PFSK-1 (cell line): ENCODE data around the gene TSPAN18.

Experiments used
- FOXP2 ChIP-seq: optimal IDR thresholded peaks from 2 replicates; pipeline ENCODE3; 2011; ENCODE audit warnings: borderline replicate concordance, control low read depth, inconsistent platforms; ENCODE audit not compliant: insufficient read depth; ENCODE audit errors: extremely low read length, extremely low read depth
- POLR2AphosphoS5 ChIP-seq: IDR thresholded peaks from 2 replicates; pipeline ENCODE4 v1.6.1; 2012; ENCODE audit warnings: low read depth, mild to moderate bottlenecking, control low read depth, low read length, moderate library complexity
- SIN3A ChIP-seq: IDR thresholded peaks from 2 replicates; pipeline ENCODE4 v1.6.1; 2012; ENCODE audit warnings: mild to moderate bottlenecking, low read length, moderate library complexity, borderline replicate concordance; ENCODE audit not compliant: insufficient read depth
- TAF1 ChIP-seq: IDR thresholded peaks from 2 replicates; pipeline ENCODE4 v1.6.1; 2012; ENCODE audit warnings: low read length, control low read depth, borderline replicate concordance; ENCODE audit not compliant: insufficient read depth
- TF ChIP-seq, protein P1 (sequence below), 2 experiments: IDR thresholded peaks; 2 replicates each; pipeline versions ENCODE4 v1.6.1 to v1.8.0; 2011 to 2012; ENCODE audit warnings: low read depth in 2 of 2, low read length in 2 of 2, control low read depth in 1 of 2, inconsistent platforms in 1 of 2, mild to moderate bottlenecking in 1 of 2, moderate library complexity in 1 of 2; ENCODE audit not compliant: insufficient read depth in 1 of 2

TSPAN18 gene

DNA sequence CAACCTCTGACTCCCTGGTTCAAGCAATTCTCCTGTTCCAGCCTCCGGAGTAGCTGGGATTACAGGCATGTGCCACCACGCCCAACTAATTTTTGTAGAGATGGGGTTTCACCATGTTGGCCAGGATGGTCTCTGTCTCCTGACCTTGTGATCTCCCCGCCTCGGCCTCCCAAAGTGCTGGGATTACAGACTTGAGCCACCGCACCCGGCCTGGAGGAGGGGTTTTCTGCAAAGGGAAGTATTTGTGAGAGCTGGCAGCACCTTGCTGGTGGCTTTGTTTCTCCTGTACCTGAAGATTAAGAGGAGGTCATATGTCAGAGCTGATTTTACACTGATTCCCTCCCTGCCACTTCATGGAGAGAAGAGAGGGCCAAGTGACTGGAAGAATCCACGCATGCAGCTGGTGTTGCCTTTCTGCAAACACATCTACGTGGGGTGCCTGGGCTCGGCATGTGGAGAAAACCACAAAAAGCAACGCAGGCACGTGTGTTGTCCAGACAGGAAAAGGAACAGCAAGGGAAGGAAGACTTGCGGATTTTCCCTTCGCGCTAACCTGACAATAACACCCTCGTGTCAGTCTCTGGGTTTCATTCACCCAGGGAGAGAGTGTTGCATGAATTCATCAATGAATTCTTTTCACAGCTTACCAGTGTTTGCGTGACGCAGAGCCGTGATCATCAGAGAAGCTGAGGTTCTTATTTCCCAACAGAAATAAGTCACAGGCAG is 61.9 kb downstream of the TSPAN18 start:
- TF ChIP-seq POLR2AphosphoS5 (no peak), TAF1 (no peak), SIN3A (no peak), FOXP2 (no peak)
- TF ChIP-seq, protein P1, sequence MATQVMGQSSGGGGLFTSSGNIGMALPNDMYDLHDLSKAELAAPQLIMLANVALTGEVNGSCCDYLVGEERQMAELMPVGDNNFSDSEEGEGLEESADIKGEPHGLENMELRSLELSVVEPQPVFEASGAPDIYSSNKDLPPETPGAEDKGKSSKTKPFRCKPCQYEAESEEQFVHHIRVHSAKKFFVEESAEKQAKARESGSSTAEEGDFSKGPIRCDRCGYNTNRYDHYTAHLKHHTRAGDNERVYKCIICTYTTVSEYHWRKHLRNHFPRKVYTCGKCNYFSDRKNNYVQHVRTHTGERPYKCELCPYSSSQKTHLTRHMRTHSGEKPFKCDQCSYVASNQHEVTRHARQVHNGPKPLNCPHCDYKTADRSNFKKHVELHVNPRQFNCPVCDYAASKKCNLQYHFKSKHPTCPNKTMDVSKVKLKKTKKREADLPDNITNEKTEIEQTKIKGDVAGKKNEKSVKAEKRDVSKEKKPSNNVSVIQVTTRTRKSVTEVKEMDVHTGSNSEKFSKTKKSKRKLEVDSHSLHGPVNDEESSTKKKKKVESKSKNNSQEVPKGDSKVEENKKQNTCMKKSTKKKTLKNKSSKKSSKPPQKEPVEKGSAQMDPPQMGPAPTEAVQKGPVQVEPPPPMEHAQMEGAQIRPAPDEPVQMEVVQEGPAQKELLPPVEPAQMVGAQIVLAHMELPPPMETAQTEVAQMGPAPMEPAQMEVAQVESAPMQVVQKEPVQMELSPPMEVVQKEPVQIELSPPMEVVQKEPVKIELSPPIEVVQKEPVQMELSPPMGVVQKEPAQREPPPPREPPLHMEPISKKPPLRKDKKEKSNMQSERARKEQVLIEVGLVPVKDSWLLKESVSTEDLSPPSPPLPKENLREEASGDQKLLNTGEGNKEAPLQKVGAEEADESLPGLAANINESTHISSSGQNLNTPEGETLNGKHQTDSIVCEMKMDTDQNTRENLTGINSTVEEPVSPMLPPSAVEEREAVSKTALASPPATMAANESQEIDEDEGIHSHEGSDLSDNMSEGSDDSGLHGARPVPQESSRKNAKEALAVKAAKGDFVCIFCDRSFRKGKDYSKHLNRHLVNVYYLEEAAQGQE (IDR thresholded peaks at IDR 0.05; ENCODE audit: insufficient read depth in 1 of 2, low read depth in 2 of 2, low read length in 2 of 2): no peak

DNA sequence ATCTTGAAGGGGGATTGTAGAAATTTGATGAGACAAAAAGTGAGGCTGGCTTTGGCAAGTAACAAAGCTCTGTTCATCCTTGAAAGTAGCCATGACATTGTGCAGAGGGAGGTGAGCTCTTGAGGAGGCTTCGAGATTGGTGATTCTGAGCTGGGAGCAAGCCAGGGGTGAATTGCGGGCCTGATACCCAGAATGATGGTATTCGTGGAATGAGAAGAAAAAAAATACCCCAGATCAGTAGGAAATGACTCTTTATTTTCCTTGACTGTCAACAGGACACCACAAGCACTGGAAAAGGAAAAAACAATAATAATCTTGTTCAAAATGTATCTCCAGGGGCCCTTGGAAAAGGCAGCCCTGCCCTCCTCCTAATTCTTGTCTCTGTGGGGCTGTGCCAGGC is 62.7 kb downstream of the TSPAN18 start:
- TF ChIP-seq TAF1 (no peak), FOXP2 (no peak), POLR2AphosphoS5 (no peak)

DNA sequence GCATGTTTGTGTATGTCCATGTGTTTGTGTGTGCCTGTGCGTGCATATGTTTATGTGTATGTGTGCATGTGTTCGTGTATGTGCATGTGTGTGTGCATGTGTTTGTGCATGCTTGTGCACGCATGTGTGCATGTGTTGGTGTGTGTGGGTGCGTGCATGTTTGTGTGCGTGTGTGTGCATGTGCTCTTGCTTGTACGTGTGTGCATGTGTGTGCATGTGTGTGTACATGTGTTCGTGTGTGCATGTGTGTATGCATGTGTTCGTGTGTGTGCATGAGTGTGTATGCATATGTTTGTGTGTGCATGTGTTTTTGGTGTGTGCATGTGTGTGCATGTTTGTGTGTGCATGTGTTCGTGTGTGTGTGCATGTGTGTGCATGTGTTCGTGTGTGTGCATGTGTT is 63.4 kb downstream of the TSPAN18 start:
- no peak for TF ChIP-seq TAF1
- no peak for TF ChIP-seq SIN3A
- TF ChIP-seq, protein P1 (IDR thresholded peaks at IDR 0.05; ENCODE audit: insufficient read depth in 1 of 2, low read depth in 2 of 2, low read length in 2 of 2): no peak
- no peak for TF ChIP-seq POLR2AphosphoS5
- TF ChIP-seq FOXP2: no peak

DNA sequence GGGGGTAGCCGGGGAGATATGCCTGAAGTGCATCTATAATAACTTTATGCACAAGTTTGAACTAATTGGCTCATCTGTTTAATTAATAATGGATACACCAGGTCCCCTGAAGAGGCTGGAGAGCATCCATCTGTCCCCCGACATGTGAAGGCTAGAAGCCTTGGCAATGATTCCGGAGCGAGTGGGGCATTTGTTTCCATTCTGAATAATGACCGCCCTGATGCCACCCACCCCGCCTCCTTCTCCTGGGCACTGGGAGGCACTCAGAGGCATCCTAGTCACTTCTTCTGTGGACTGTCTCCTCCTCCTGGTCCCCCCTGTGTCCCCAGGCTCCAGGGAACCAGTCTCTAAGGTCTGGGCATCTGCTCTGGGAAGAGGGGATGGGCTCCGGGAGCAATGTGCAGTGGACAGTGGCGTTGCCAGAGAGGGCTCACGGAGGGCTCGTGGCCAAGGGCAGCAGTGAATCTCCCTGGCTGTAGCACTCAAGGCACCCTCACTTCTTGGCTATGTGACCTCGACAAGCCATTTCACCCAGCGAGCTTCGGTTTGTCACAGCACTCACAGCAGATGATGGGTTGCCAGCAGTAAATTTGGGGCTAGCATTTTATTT is 64.7 kb downstream of the TSPAN18 start:
- TF ChIP-seq TAF1: no peak
- no peak for TF ChIP-seq FOXP2
- TF ChIP-seq POLR2AphosphoS5: no peak
- TF ChIP-seq SIN3A: no peak
- TF ChIP-seq, protein P1 (IDR thresholded peaks at IDR 0.05; ENCODE audit: insufficient read depth in 1 of 2, low read depth in 2 of 2, low read length in 2 of 2): no peak

DNA sequence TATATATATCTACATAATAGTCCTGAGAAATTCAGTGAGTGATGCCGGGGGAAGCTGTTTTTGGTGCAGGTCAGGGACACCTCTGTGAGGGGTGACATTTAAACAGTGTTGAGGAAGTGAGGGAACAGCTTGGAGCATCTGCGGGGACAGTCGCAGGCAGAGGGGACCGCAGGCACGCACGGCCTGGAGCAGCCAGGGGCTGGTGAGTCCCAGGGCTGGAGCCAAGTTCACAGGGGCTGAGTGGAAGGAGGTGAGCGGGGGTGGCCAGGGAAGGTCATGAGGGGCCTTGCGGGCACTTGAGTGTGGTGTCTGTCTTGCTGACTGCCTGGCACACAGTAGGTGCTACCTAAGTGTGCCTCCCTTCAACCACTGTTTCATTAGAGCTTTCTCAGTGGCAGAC is 65.4 kb downstream of the TSPAN18 start:
- TF ChIP-seq POLR2AphosphoS5 (no peak), FOXP2 (no peak), TAF1 (no peak), SIN3A (no peak)
- TF ChIP-seq, protein P1 (IDR thresholded peaks at IDR 0.05; ENCODE audit: insufficient read depth in 1 of 2, low read depth in 2 of 2, low read length in 2 of 2): no peak
